Osteocyte (in vitro differentiated cells): ENCODE results near the gene TXLNB. TPM values are rescaled to one million over a fixed set of nuclear protein-coding genes. Genes with fewer than 3 reads are reported as not detected.
A peak's percentile ranks its signal among the peaks of the same experiment; 100 is the strongest.

Source experiments
- DNase-seq: peaks from one replicate; pipeline ENCODE4 v3.0.0; 2021; ENCODE audit warnings: mixed read lengths; ENCODE audit not compliant: unreplicated experiment; ENCODE audit errors: extremely low spot score
- H3K27ac Mint-ChIP-seq: one replicate; pipeline ENCODE4 v1.8.0; 2021; ENCODE audit warnings: mild to moderate bottlenecking, mixed read lengths; ENCODE audit not compliant: unreplicated experiment
- H3K27me3 Mint-ChIP-seq: one replicate; pipeline ENCODE4 v1.8.0; 2021; ENCODE audit warnings: mixed read lengths; ENCODE audit not compliant: unreplicated experiment
- H3K36me3 Mint-ChIP-seq: one replicate; pipeline ENCODE4 v1.8.0; 2021; ENCODE audit warnings: mixed read lengths; ENCODE audit not compliant: unreplicated experiment
- H3K4me1 Mint-ChIP-seq: one replicate; pipeline ENCODE4 v1.8.0; 2021; ENCODE audit warnings: mixed read lengths; ENCODE audit not compliant: unreplicated experiment
- H3K4me3 Mint-ChIP-seq: one replicate; pipeline ENCODE4 v1.8.0; 2021; ENCODE audit warnings: mild to moderate bottlenecking, moderate library complexity, mixed read lengths; ENCODE audit not compliant: unreplicated experiment
- H3K9me3 Mint-ChIP-seq: one replicate; pipeline ENCODE4 v1.8.0; 2021; ENCODE audit warnings: mixed read lengths; ENCODE audit not compliant: unreplicated experiment
- total RNA-seq: library from RNA; stranded (reverse); gene quantifications from 2 replicates; pipeline ENCODE4 v1.2.1, GENCODE V29; 2021
- TF ChIP-seq, protein P1 (sequence below): fragments of 200-600 bp; sonication (generic); IDR thresholded peaks from 2 replicates; pipeline ENCODE4 v1.5.0; 2021; ENCODE audit warnings: antibody characterized with exemption, mild to moderate bottlenecking, moderate library complexity

The TXLNB gene
- total RNA-seq, 1 donor from 2014 or later = not detected

DNA sequence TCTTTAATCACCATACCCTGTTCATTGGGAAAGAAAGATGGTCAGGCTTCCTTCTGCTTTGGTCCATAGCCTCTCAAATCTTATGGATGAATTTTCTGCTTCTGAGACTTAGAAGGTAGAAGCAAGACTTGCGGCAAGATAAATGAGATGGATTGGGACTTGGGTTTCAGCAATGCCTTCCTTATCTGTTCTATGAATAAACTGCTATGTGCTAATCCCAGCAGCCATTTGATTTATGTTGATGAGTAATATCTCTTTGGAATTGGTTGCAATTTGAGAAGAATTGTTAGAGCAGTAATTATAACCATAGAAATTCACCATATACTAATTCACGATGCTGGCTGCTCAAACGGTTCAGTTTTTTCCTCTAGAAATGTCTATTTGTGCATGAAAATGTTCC is 48.3 kb downstream of the TXLNB start:
- Mint-ChIP-seq H3K4me3 (no peak overlapping the region), H3K27me3 (peaks cover 1% of the 10 kb centered on the region), H3K36me3 (no peaks in the 10 kb centered on the region), H3K27ac (no peak overlapping the region), H3K4me1 (peaks cover 16% of the 10 kb centered on the region), H3K9me3 (no peaks in the 10 kb centered on the region)
- TF ChIP-seq, protein P1, sequence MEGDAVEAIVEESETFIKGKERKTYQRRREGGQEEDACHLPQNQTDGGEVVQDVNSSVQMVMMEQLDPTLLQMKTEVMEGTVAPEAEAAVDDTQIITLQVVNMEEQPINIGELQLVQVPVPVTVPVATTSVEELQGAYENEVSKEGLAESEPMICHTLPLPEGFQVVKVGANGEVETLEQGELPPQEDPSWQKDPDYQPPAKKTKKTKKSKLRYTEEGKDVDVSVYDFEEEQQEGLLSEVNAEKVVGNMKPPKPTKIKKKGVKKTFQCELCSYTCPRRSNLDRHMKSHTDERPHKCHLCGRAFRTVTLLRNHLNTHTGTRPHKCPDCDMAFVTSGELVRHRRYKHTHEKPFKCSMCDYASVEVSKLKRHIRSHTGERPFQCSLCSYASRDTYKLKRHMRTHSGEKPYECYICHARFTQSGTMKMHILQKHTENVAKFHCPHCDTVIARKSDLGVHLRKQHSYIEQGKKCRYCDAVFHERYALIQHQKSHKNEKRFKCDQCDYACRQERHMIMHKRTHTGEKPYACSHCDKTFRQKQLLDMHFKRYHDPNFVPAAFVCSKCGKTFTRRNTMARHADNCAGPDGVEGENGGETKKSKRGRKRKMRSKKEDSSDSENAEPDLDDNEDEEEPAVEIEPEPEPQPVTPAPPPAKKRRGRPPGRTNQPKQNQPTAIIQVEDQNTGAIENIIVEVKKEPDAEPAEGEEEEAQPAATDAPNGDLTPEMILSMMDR = no peak
- DNase-seq = no peak

GRCh38 chr6:139242457-139243240 is 49.1 kb downstream of the TXLNB start:
- TF ChIP-seq, protein P1 = no peak
- H3K36me3 Mint-ChIP-seq = no peaks in the 10 kb centered on the region
- H3K4me3 Mint-ChIP-seq = no peak overlapping the region
- H3K9me3 Mint-ChIP-seq = no peaks in the 10 kb centered on the region
- no peak overlapping the region for H3K27ac Mint-ChIP-seq
- peaks cover 16% of the 10 kb centered on the region for H3K4me1 Mint-ChIP-seq
- DNase-seq = peak; percentile 75
- peaks cover 1% of the 10 kb centered on the region for H3K27me3 Mint-ChIP-seq

GRCh38 chr6:139240161-139241010 is 51.4 kb downstream of the TXLNB start:
- TF ChIP-seq, protein P1 = no peak
- DNase-seq = peak; percentile 83
- peak overlapping the region; percentile 85 for H3K27ac Mint-ChIP-seq

GRCh38 chr6:139239064-139239463 is 52.7 kb downstream of the TXLNB start:
- Mint-ChIP-seq H3K27ac (no peak overlapping the region), H3K4me1 (peaks cover 16% of the 10 kb centered on the region), H3K4me3 (no peak overlapping the region), H3K9me3 (peaks cover under 1% of the 10 kb centered on the region), H3K36me3 (no peaks in the 10 kb centered on the region), H3K27me3 (peaks cover 1% of the 10 kb centered on the region)
- TF ChIP-seq, protein P1 = no peak
- peak; percentile 59 for DNase-seq

More at GRCh38 chr6:139240161-139241010, 51.4 kb downstream of the TXLNB start:
- peaks cover 16% of the 10 kb centered on the region for H3K4me1 Mint-ChIP-seq
- H3K27me3 Mint-ChIP-seq = peaks cover 1% of the 10 kb centered on the region
- no peaks in the 10 kb centered on the region for H3K36me3 Mint-ChIP-seq
- peak overlapping the region; percentile 8 for H3K4me3 Mint-ChIP-seq
- H3K9me3 Mint-ChIP-seq = no peaks in the 10 kb centered on the region

GRCh38 chr6:139236105-139236504 is 55.7 kb downstream of the TXLNB start:
- Mint-ChIP-seq H3K36me3 (no peaks in the 10 kb centered on the region), H3K4me3 (no peak overlapping the region), H3K27ac (no peak overlapping the region), H3K9me3 (peaks cover 4% of the 10 kb centered on the region), H3K4me1 (peaks cover 14% of the 10 kb centered on the region), H3K27me3 (no peaks in the 10 kb centered on the region)
- TF ChIP-seq, protein P1 = no peak
- peak; percentile 40 for DNase-seq
